Astrocyte (in vitro differentiated cells and primary cell): ENCODE measurements around the gene NPHP4.

Source experiments
- CTCF ChIP-seq: IDR thresholded peaks from 2 replicates; pipeline ENCODE4 v1.5.1; 2011; ENCODE audit warnings: low read depth, mild to moderate bottlenecking, inconsistent platforms, low read length, moderate library complexity; ENCODE audit not compliant: insufficient read depth
- EZH2 ChIP-seq: IDR thresholded peaks from 2 replicates; pipeline ENCODE4 v1.6.1; 2012; ENCODE audit warnings: mild to moderate bottlenecking, low read length, inconsistent platforms; ENCODE audit not compliant: insufficient read depth

DNA sequence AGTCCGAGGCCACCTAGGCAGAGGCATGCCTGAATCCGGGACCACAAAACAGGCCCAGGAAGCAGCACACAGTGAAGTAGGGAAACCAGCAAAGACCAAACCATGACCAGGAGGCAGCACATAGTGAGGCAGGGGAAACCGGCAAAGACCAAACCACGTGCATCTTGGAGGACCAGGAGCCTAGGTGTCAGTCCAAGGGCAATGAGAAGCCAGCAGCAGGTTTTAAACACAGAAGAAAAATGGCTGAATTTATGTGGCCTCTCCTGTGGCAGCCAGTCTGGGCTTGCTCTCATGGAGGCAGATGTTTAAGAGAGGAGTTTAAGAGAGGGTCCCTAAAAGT lies 42.5 kb downstream of the NPHP4 start:
- TF ChIP-seq CTCF (no peak), EZH2 (no peak)
